ENCODE results near the gene MIA2.
"Not testable (repeated sequence)": the region's sequence is repeated elsewhere in the genome, so short reads cannot be mapped to it uniquely, and the experiment has no call there.

MIA2 gene

GRCh38 chr14:39232554-39233415 lies 930 bp upstream of the MIA2 start:
- H3K4me3 ChIP-seq (ENCODE audit: low read length) = no peak overlapping the region
- TF ChIP-seq CTCF (conservative IDR thresholded peaks at IDR 0.05; ENCODE audit: low read length) = no peak
- DNase-seq (ENCODE audit: low read depth) = peak; percentile 81

- DNase-seq (ENCODE audit: low read depth); H3K4me3 ChIP-seq (ENCODE audit: low read length): not testable (repeated sequence)
These were observed 1.3 kb downstream of the MIA2 start for GRCh38 chr14:39234986-39235385.

DNA sequence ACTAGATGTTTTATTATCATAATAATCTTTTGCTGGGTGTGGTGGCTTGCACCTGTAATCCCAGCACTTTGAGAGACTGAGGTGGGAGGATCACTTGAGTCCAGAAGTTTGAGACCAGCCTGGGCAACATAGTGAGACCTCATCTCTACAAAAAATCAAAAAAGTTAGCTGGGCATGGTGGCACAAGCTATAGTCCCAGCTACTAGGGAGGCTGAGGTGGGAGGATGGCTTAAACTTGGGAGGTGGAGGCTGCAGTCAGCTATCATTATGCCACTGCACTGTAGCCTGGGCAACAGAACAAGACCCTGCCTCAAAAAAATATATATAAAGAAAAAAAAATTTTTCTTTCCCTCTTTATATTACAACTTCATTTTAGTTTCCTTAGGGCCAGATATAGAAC lies 1.8 kb downstream of the MIA2 start:
- not testable (repeated sequence) for H3K4me3 ChIP-seq (ENCODE audit: low read length)

DNA sequence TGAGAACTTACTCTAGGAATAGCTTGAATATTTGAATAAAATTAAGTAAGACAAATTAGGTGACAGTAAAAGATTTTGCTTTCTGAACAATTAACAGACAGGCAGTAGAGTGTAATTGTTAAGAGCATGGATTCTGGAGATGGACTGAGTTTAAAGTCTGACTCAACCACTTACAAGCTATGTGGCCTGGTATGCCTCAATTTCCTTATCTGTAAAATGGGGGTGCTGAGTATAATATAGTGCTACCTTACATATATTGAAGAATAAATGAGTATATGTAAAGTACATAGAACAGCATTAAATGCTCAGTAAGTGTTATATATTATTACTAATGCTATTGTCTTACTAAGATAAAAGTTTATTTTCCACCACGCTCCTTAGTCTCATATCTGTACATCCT lies 7.1 kb downstream of the MIA2 start:
- no peak for DNase-seq (ENCODE audit: low read depth)

More for the DNA sequence above, 1.8 kb downstream of the MIA2 start:
- DNase-seq (ENCODE audit: low read depth) = not testable (repeated sequence)

DNA sequence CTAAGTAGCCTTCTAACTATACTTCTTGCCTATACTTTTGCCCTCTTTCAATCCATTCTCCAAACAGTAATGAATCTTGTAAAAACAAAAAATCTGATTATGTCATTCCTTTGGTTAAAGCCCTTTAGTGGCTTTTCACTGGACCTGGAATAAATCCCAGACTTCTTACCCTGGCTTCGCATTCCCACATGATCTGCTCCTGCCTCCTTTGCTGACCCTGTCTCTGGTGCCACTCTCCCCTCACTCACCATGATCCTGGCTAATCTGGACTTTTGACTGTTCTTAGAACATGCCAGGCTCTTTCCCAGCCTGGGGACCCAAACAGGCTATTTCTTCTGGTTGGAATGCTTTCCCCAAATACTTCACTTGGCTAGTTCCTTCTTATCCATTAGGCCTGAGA lies 7.9 kb downstream of the MIA2 start:
- H3K4me3 ChIP-seq (ENCODE audit: low read length) = no peak overlapping the region
- DNase-seq (ENCODE audit: low read depth) = no peak
- no peak for TF ChIP-seq CTCF (conservative IDR thresholded peaks at IDR 0.05; ENCODE audit: low read length)

More for the DNA sequence above, 7.1 kb downstream of the MIA2 start:
- no peak overlapping the region for H3K4me3 ChIP-seq (ENCODE audit: low read length)
- no peak for TF ChIP-seq CTCF (conservative IDR thresholded peaks at IDR 0.05; ENCODE audit: low read length)

DNA sequence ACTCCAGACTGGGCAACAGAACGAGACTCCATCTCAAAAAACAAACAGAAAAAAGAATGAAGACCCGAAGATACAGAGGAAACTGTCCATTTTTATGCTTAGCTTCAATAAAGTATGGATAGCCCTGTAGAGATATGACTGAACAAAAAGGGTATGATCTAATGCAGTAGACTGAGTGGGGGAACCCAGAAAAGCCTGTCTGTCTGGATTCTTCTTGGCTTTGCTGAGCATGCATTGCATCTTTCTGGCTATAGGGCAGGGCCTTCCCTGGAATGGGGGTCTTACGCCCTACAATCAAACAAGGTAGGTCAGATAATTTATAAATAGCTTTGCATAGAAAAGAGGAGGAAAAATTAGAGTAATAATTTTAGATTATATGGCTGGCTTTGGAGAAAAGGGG lies 10.1 kb downstream of the MIA2 start:
- TF ChIP-seq CTCF (conservative IDR thresholded peaks at IDR 0.05; ENCODE audit: low read length) = no peak
- DNase-seq (ENCODE audit: low read depth) = no peak
- no peak overlapping the region for H3K4me3 ChIP-seq (ENCODE audit: low read length)

DNA sequence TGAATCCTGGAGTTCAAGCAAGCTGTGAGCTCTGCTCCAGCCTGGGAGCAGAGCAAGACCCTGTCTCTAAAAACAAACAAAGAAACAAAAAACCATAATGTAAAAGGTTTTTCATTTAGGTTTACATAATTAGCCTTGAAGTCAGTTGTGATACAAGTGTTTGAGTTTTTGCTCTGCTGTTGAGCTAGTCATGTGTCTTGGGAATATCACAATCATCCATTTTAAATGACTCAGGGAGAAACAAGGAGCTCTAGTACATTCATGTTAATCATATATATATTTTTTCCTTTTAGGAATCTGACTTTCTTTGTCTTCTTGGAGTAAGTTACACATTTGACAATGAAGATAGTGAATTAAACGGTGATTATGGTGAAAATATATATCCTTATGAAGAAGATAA lies 12.9 kb downstream of the MIA2 start:
- no peak for DNase-seq (ENCODE audit: low read depth)
- TF ChIP-seq CTCF (conservative IDR thresholded peaks at IDR 0.05; ENCODE audit: low read length) = no peak
- no peak overlapping the region for H3K4me3 ChIP-seq (ENCODE audit: low read length)

- no peak overlapping the region for H3K4me3 ChIP-seq (ENCODE audit: low read length)
- peak; percentile 86 for DNase-seq (ENCODE audit: low read depth)
- TF ChIP-seq CTCF (conservative IDR thresholded peaks at IDR 0.05; ENCODE audit: low read length) = no peak
These were observed 13.5 kb downstream of the MIA2 start for GRCh38 chr14:39247256-39247655.

Data from AG10803 (cell line).